Measurements from ENCODE around the gene ELFN1. TPM values are rescaled to one million over a fixed set of nuclear protein-coding genes. Genes with fewer than 3 reads are reported as not detected.

Gene ELFN1
- total and polyA plus RNA-seq, 2 donors = 0.91 to 2.6 TPM

- no peaks in the 10 kb centered on the region for H3K36me3 ChIP-seq (ENCODE audit: control insufficient read depth in 2 of 2, insufficient read depth in 2 of 2, low read length in 1 of 2)
- no peak for DNase-seq (ENCODE audit: low read depth in 6 of 9, low spot score in 9 of 9)
- H3K9me3 ChIP-seq (ENCODE audit: control insufficient read depth in 2 of 2, insufficient read depth in 1 of 2, low read length in 1 of 2) = no peaks in the 10 kb centered on the region
- 89% methylated on average over 23 of the region's 23 CpGs for WGBS
- no peak overlapping the region for H3K27ac ChIP-seq (ENCODE audit: low read depth in 1 of 2, low read length in 1 of 2)
- no peak overlapping the region for H3K4me3 ChIP-seq (ENCODE audit: low read length in 2 of 2)
- H3K27me3 ChIP-seq (ENCODE audit: control insufficient read depth in 2 of 2, insufficient read depth in 1 of 2, low read length in 1 of 2) = peaks cover 10 to 74% of the 10 kb centered on the region in 2 donors
- H3K4me1 ChIP-seq (ENCODE audit: control insufficient read depth in 2 of 2, insufficient read depth in 2 of 2, low read length in 2 of 2) = no peaks in the 10 kb centered on the region
These were observed 6.5 kb downstream of the ELFN1 start for GRCh38 chr7:1676550-1677078.

GRCh38 chr7:1677206-1678080 lies 7.4 kb downstream of the ELFN1 start:
- Histone ChIP-seq H3K9me3 (ENCODE audit: control insufficient read depth in 2 of 2, insufficient read depth in 1 of 2, low read length in 1 of 2) (no peaks in the 10 kb centered on the region), H3K36me3 (ENCODE audit: control insufficient read depth in 2 of 2, insufficient read depth in 2 of 2, low read length in 1 of 2) (no peaks in the 10 kb centered on the region), H3K4me1 (ENCODE audit: control insufficient read depth in 2 of 2, insufficient read depth in 2 of 2, low read length in 2 of 2) (no peaks in the 10 kb centered on the region), H3K27me3 (ENCODE audit: control insufficient read depth in 2 of 2, insufficient read depth in 1 of 2, low read length in 1 of 2) (peaks cover 3 to 66% of the 10 kb centered on the region in 2 donors), H3K27ac (ENCODE audit: low read depth in 1 of 2, low read length in 1 of 2) (no peak overlapping the region), H3K4me3 (ENCODE audit: low read length in 2 of 2) (no peak overlapping the region)
- 90% methylated on average over 25 of the region's 25 CpGs for WGBS
- DNase-seq (ENCODE audit: low read depth in 6 of 9, low spot score in 9 of 9) = no peak

- Histone ChIP-seq H3K27me3 (ENCODE audit: control insufficient read depth in 2 of 2, insufficient read depth in 1 of 2, low read length in 1 of 2) (peaks cover 0 to 59% of the 10 kb centered on the region in 2 donors), H3K27ac (ENCODE audit: low read depth in 1 of 2, low read length in 1 of 2) (no peak overlapping the region), H3K9me3 (ENCODE audit: control insufficient read depth in 2 of 2, insufficient read depth in 1 of 2, low read length in 1 of 2) (no peaks in the 10 kb centered on the region), H3K36me3 (ENCODE audit: control insufficient read depth in 2 of 2, insufficient read depth in 2 of 2, low read length in 1 of 2) (no peaks in the 10 kb centered on the region), H3K4me3 (ENCODE audit: low read length in 2 of 2) (no peak overlapping the region), H3K4me1 (ENCODE audit: control insufficient read depth in 2 of 2, insufficient read depth in 2 of 2, low read length in 2 of 2) (no peaks in the 10 kb centered on the region)
- no peak for DNase-seq (ENCODE audit: low read depth in 6 of 9, low spot score in 9 of 9)
- WGBS = 96% methylated on average over 13 of the region's 13 CpGs
These were observed 8.0 kb downstream of the ELFN1 start for GRCh38 chr7:1678081-1678543.

- Histone ChIP-seq H3K4me1 (ENCODE audit: control insufficient read depth in 2 of 2, insufficient read depth in 2 of 2, low read length in 2 of 2) (no peaks in the 10 kb centered on the region), H3K9me3 (ENCODE audit: control insufficient read depth in 2 of 2, insufficient read depth in 1 of 2, low read length in 1 of 2) (peaks cover 0 to 2% of the 10 kb centered on the region in 2 donors), H3K27ac (ENCODE audit: low read depth in 1 of 2, low read length in 1 of 2) (no peak overlapping the region), H3K27me3 (ENCODE audit: control insufficient read depth in 2 of 2, insufficient read depth in 1 of 2, low read length in 1 of 2) (peaks cover 0 to 53% of the 10 kb centered on the region in 2 donors), H3K36me3 (ENCODE audit: control insufficient read depth in 2 of 2, insufficient read depth in 2 of 2, low read length in 1 of 2) (no peaks in the 10 kb centered on the region), H3K4me3 (ENCODE audit: low read length in 2 of 2) (no peak overlapping the region)
- WGBS = 94% methylated on average over 30 of the region's 30 CpGs
- DNase-seq (ENCODE audit: low read depth in 6 of 9, low spot score in 9 of 9) = no peak
These were observed 8.7 kb downstream of the ELFN1 start for GRCh38 chr7:1678571-1679325.

- Histone ChIP-seq H3K4me3 (ENCODE audit: low read length in 2 of 2) (no peak overlapping the region), H3K36me3 (ENCODE audit: control insufficient read depth in 2 of 2, insufficient read depth in 2 of 2, low read length in 1 of 2) (no peaks in the 10 kb centered on the region), H3K4me1 (ENCODE audit: control insufficient read depth in 2 of 2, insufficient read depth in 2 of 2, low read length in 2 of 2) (no peaks in the 10 kb centered on the region), H3K9me3 (ENCODE audit: control insufficient read depth in 2 of 2, insufficient read depth in 1 of 2, low read length in 1 of 2) (peaks cover 0 to 4% of the 10 kb centered on the region in 2 donors), H3K27me3 (ENCODE audit: control insufficient read depth in 2 of 2, insufficient read depth in 1 of 2, low read length in 1 of 2) (peaks cover 0 to 46% of the 10 kb centered on the region in 2 donors), H3K27ac (ENCODE audit: low read depth in 1 of 2, low read length in 1 of 2) (no peak overlapping the region)
- no peak for DNase-seq (ENCODE audit: low read depth in 6 of 9, low spot score in 9 of 9)
- WGBS = 91% methylated on average over 15 of the region's 15 CpGs
These were observed 9.4 kb downstream of the ELFN1 start for GRCh38 chr7:1679326-1679965.

GRCh38 chr7:1679966-1680730 lies 10.1 kb downstream of the ELFN1 start:
- Histone ChIP-seq H3K4me1 (ENCODE audit: control insufficient read depth in 2 of 2, insufficient read depth in 2 of 2, low read length in 2 of 2) (no peaks in the 10 kb centered on the region), H3K27ac (ENCODE audit: low read depth in 1 of 2, low read length in 1 of 2) (no peak overlapping the region), H3K27me3 (ENCODE audit: control insufficient read depth in 2 of 2, insufficient read depth in 1 of 2, low read length in 1 of 2) (peaks cover 0 to 39% of the 10 kb centered on the region in 2 donors), H3K36me3 (ENCODE audit: control insufficient read depth in 2 of 2, insufficient read depth in 2 of 2, low read length in 1 of 2) (no peaks in the 10 kb centered on the region), H3K9me3 (ENCODE audit: control insufficient read depth in 2 of 2, insufficient read depth in 1 of 2, low read length in 1 of 2) (peaks cover 0 to 4% of the 10 kb centered on the region in 2 donors), H3K4me3 (ENCODE audit: low read length in 2 of 2) (no peak overlapping the region)
- no peak for DNase-seq (ENCODE audit: low read depth in 6 of 9, low spot score in 9 of 9)
- 95% methylated on average over 22 of the region's 22 CpGs for WGBS

GRCh38 chr7:1681581-1681980 lies 11.5 kb downstream of the ELFN1 start:
- 96% methylated on average over 9 of the region's 9 CpGs for WGBS
- Histone ChIP-seq H3K9me3 (ENCODE audit: control insufficient read depth in 2 of 2, insufficient read depth in 1 of 2, low read length in 1 of 2) (peaks cover 0 to 4% of the 10 kb centered on the region in 2 donors), H3K27me3 (ENCODE audit: control insufficient read depth in 2 of 2, insufficient read depth in 1 of 2, low read length in 1 of 2) (peaks cover under 1 to 25% of the 10 kb centered on the region in 2 donors), H3K36me3 (ENCODE audit: control insufficient read depth in 2 of 2, insufficient read depth in 2 of 2, low read length in 1 of 2) (no peaks in the 10 kb centered on the region), H3K4me3 (ENCODE audit: low read length in 2 of 2) (no peak overlapping the region), H3K4me1 (ENCODE audit: control insufficient read depth in 2 of 2, insufficient read depth in 2 of 2, low read length in 2 of 2) (no peaks in the 10 kb centered on the region), H3K27ac (ENCODE audit: low read depth in 1 of 2, low read length in 1 of 2) (no peak overlapping the region)
- no peak for DNase-seq (ENCODE audit: low read depth in 6 of 9, low spot score in 9 of 9)

- H3K4me1 ChIP-seq (ENCODE audit: control insufficient read depth in 2 of 2, insufficient read depth in 2 of 2, low read length in 2 of 2) = no peaks in the 10 kb centered on the region
- no peaks in the 10 kb centered on the region for H3K36me3 ChIP-seq (ENCODE audit: control insufficient read depth in 2 of 2, insufficient read depth in 2 of 2, low read length in 1 of 2)
- H3K9me3 ChIP-seq (ENCODE audit: control insufficient read depth in 2 of 2, insufficient read depth in 1 of 2, low read length in 1 of 2) = peaks cover 2 to 7% of the 10 kb centered on the region in 2 donors
- H3K27ac ChIP-seq (ENCODE audit: low read depth in 1 of 2, low read length in 1 of 2) = no peak overlapping the region
- H3K4me3 ChIP-seq (ENCODE audit: low read length in 2 of 2) = no peak overlapping the region
- peaks cover 0 to 2% of the 10 kb centered on the region in 2 donors for H3K27me3 ChIP-seq (ENCODE audit: control insufficient read depth in 2 of 2, insufficient read depth in 1 of 2, low read length in 1 of 2)
- WGBS = 99% methylated on average over 1 of the region's 1 CpG
- no peak for DNase-seq (ENCODE audit: low read depth in 6 of 9, low spot score in 9 of 9)
These were observed 15.0 kb downstream of the ELFN1 start for GRCh38 chr7:1685000-1685624.
